Endothelial cell (in vitro differentiated cells): ENCODE data around the gene PRCC. TPM values are rescaled to one million over a fixed set of nuclear protein-coding genes. Genes with fewer than 3 reads are reported as not detected.

Experiments used
- DNase-seq: peaks from one replicate; pipeline ENCODE4 v3.0.0; 2021; ENCODE audit warnings: low spot score
- H3K27ac Mint-ChIP-seq: one replicate; pipeline ENCODE4 v1.8.0; 2021; ENCODE audit warnings: mixed read lengths, inconsistent platforms; ENCODE audit not compliant: unreplicated experiment
- H3K27me3 Mint-ChIP-seq: one replicate; pipeline ENCODE4 v1.8.0; 2021; ENCODE audit warnings: mild to moderate bottlenecking, moderate library complexity, mixed read lengths, inconsistent platforms; ENCODE audit not compliant: unreplicated experiment
- H3K36me3 Mint-ChIP-seq: one replicate; pipeline ENCODE4 v1.8.0; 2021; ENCODE audit warnings: mild to moderate bottlenecking, low read depth, mixed read lengths, inconsistent platforms; ENCODE audit not compliant: unreplicated experiment
- H3K4me1 Mint-ChIP-seq: one replicate; pipeline ENCODE4 v1.8.0; 2021; ENCODE audit warnings: mild to moderate bottlenecking, mixed read lengths, inconsistent platforms; ENCODE audit not compliant: unreplicated experiment
- H3K4me3 Mint-ChIP-seq: one replicate; pipeline ENCODE4 v1.8.0; 2021; ENCODE audit warnings: mild to moderate bottlenecking, mixed read lengths, inconsistent platforms; ENCODE audit not compliant: unreplicated experiment
- H3K9me3 Mint-ChIP-seq: one replicate; pipeline ENCODE4 v1.8.0; 2021; ENCODE audit warnings: mixed read lengths, inconsistent platforms; ENCODE audit not compliant: unreplicated experiment
- CTCF ChIP-seq: fragments of 200-600 bp; sonication (generic); IDR thresholded peaks from one replicate; pipeline ENCODE4 v1.5.0; 2021; ENCODE audit warnings: antibody characterized with exemption; ENCODE audit not compliant: unreplicated experiment
- total RNA-seq: library from RNA; stranded (reverse); fragmentation: NEBNext Ultra II Directional; extraction: Animal tissue kit (Norgen Biotek cat#: 25700); gene quantifications from one replicate; pipeline ENCODE4 v1.2.1, GENCODE V29; 2021; ENCODE audit not compliant: unreplicated experiment

PRCC gene
- total RNA-seq, 1 donor from 2014 or later, result 91.9 TPM

- no peak overlapping the region for H3K4me3 Mint-ChIP-seq
- peaks cover 9% of the 10 kb centered on the region for H3K4me1 Mint-ChIP-seq
- DNase-seq, result no peak
- peaks cover 9% of the 10 kb centered on the region for H3K27me3 Mint-ChIP-seq
- TF ChIP-seq CTCF, result no peak
- H3K27ac Mint-ChIP-seq, result no peak overlapping the region
- no peaks in the 10 kb centered on the region for H3K9me3 Mint-ChIP-seq
- peaks cover 7% of the 10 kb centered on the region for H3K36me3 Mint-ChIP-seq
Measured at GRCh38 chr1:156806512-156807440, 39.4 kb downstream of the PRCC start.

- DNase-seq, result no peak
- Mint-ChIP-seq H3K27ac (no peak overlapping the region), H3K27me3 (peaks cover 13% of the 10 kb centered on the region), H3K4me3 (peak overlapping the region; percentile 38), H3K4me1 (peaks cover 9% of the 10 kb centered on the region), H3K9me3 (no peaks in the 10 kb centered on the region), H3K36me3 (peaks cover 5% of the 10 kb centered on the region)
- TF ChIP-seq CTCF, result no peak
Measured at GRCh38 chr1:156807627-156808026, 40.3 kb downstream of the PRCC start.

- no peak for DNase-seq
- H3K4me3 Mint-ChIP-seq, result no peak overlapping the region
- H3K4me1 Mint-ChIP-seq, result peaks cover 6% of the 10 kb centered on the region
- H3K27me3 Mint-ChIP-seq, result peaks cover 16% of the 10 kb centered on the region
- H3K9me3 Mint-ChIP-seq, result no peaks in the 10 kb centered on the region
- H3K27ac Mint-ChIP-seq, result no peak overlapping the region
- H3K36me3 Mint-ChIP-seq, result peaks cover 5% of the 10 kb centered on the region
- TF ChIP-seq CTCF, result no peak
Measured at GRCh38 chr1:156808186-156809030, 41.1 kb downstream of the PRCC start.

GRCh38 chr1:156809281-156809680 is 41.9 kb downstream of the PRCC start:
- no peaks in the 10 kb centered on the region for H3K9me3 Mint-ChIP-seq
- no peak overlapping the region for H3K4me3 Mint-ChIP-seq
- TF ChIP-seq CTCF, result no peak
- no peak overlapping the region for H3K27ac Mint-ChIP-seq
- H3K27me3 Mint-ChIP-seq, result peaks cover 16% of the 10 kb centered on the region
- peaks cover 5% of the 10 kb centered on the region for H3K36me3 Mint-ChIP-seq
- peaks cover 6% of the 10 kb centered on the region for H3K4me1 Mint-ChIP-seq
- DNase-seq, result no peak
